Thyroid gland (tissue), 4 donors: Measurements from ENCODE around the gene LEO1. TPM values are rescaled to one million over a fixed set of nuclear protein-coding genes. Genes with fewer than 3 reads are reported as not detected.
A peak's percentile ranks its signal among the peaks of the same experiment; 100 is the strongest.
"Not testable (repeated sequence)": the region's sequence is repeated elsewhere in the genome, so short reads cannot be mapped to it uniquely, and the experiment has no call there.

Experiments
- DNase-seq, 2 donors: peaks; one replicate each; pipeline ENCODE4 v3.0.0-alpha.2; 2019
- H3K27ac ChIP-seq, 3 donors: fragments of 200-600 bp; sonication (generic); 1 replicate in 2 of 3; 2 replicates in 1 of 3; pipeline ENCODE4 v1.5.1; 2016 to 2019; ENCODE audit warnings: mild to moderate bottlenecking in 1 of 3, moderate library complexity in 1 of 3
- H3K27me3 ChIP-seq: fragments of 200-600 bp; sonication (generic); one replicate; pipeline ENCODE4 v1.5.1; 2019
- H3K36me3 ChIP-seq, 2 donors: fragments of 200-600 bp; sonication (generic); one replicate each; pipeline ENCODE4 v1.5.1; 2016 to 2019
- H3K4me1 ChIP-seq, 2 donors: fragments of 200-600 bp; sonication (generic); one replicate each; pipeline ENCODE4 v1.5.1; 2017 to 2019
- H3K4me3 ChIP-seq, 3 donors: fragments of 200-600 bp; sonication (generic); replicated peaks in 1 of 3; 1 replicate in 2 of 3; 2 replicates in 1 of 3; pipeline ENCODE4 v1.5.1; 2016; ENCODE audit warnings: mild to moderate bottlenecking in 1 of 3
- H3K9me3 ChIP-seq: fragments of 200-600 bp; sonication (generic); one replicate; pipeline ENCODE4 v1.5.1; 2017
- CTCF ChIP-seq, 6 experiments: fragments of 200-600 bp in 3 of 6; fragments of 450-650 bp in 3 of 6; sonication (generic) in 3 of 6; IDR thresholded peaks; one replicate each; pipeline ENCODE4 v1.5.1; 2016 to 2019; ENCODE audit warnings: antibody characterized with exemption in 6 of 6, mild to moderate bottlenecking in 2 of 6, inconsistent platforms in 1 of 6, moderate library complexity in 1 of 6
- POLR2A ChIP-seq, 2 donors: fragments of 450-650 bp; IDR thresholded peaks; one replicate each; pipeline ENCODE4 v1.6.1; 2017; ENCODE audit warnings: antibody characterized with exemption in 2 of 2, mild to moderate bottlenecking in 2 of 2, moderate library complexity in 1 of 2
- WGBS, 2 donors: methylation state at CpG; one replicate each; pipeline ENCODE4 v1.1.5; 2017; 5-methylcytosine and 5-hydroxymethylcytosine counted together
- intact Hi-C: fragments of 100-400 bp; cut with DNase I; formaldehyde crosslinking; loops from one replicate; pipeline ENCODE4 v1.15.1; 2023
- total RNA-seq, 4 donors: library from RNA; depleted of rRNA; stranded (reverse); fragments of >200 nt; gene quantifications; one replicate each; pipeline ENCODE4 v1.2.3, GENCODE V29; 2016

The LEO1 gene
- total RNA-seq, 4 donors from 2014 or later = 13.2 to 26.9 (median 19.5) TPM

- no peak for DNase-seq
- H3K36me3 ChIP-seq = no peaks in the 10 kb centered on the region
- H3K4me3 ChIP-seq = no peak overlapping the region
- 95% methylated on average over 5 of the region's 5 CpGs for WGBS, 2 donors
- H3K4me1 ChIP-seq = peaks cover 6 to 35% of the 10 kb centered on the region in 2 donors
- H3K27me3 ChIP-seq = no peaks in the 10 kb centered on the region
- intact Hi-C loops = no loop called here
- no peak for TF ChIP-seq POLR2A (IDR thresholded peaks at IDR 0.05)
- TF ChIP-seq CTCF (IDR thresholded peaks at IDR 0.05) = no peak
- H3K27ac ChIP-seq = no peak overlapping the region
- no peaks in the 10 kb centered on the region for H3K9me3 ChIP-seq
These were observed 36.8 kb upstream of the LEO1 start for GRCh38 chr15:52008359-52008697.

- intact Hi-C loops = no loop called here
- Histone ChIP-seq H3K4me3 (no peak overlapping the region), H3K27ac (peak overlapping the region in 2 of 3 donors; percentile 19 to 41), H3K36me3 (no peaks in the 10 kb centered on the region), H3K27me3 (no peaks in the 10 kb centered on the region), H3K9me3 (no peaks in the 10 kb centered on the region), H3K4me1 (peaks cover 6 to 30% of the 10 kb centered on the region in 2 donors)
- no peak for TF ChIP-seq CTCF (IDR thresholded peaks at IDR 0.05)
- TF ChIP-seq POLR2A (IDR thresholded peaks at IDR 0.05) = no peak
- WGBS, 2 donors = 67 to 85% methylated on average over 3 of the region's 3 CpGs
- DNase-seq = peak in 1 of 2 donors; percentile 26
These were observed 35.2 kb upstream of the LEO1 start for GRCh38 chr15:52006702-52007340.

GRCh38 chr15:52005748-52006701 lies 34.4 kb upstream of the LEO1 start:
- no peaks in the 10 kb centered on the region for H3K27me3 ChIP-seq
- no peaks in the 10 kb centered on the region for H3K9me3 ChIP-seq
- H3K27ac ChIP-seq = peak overlapping the region in 2 of 3 donors; percentile 19 to 41
- peak; percentile 34 to 48 for DNase-seq
- H3K4me3 ChIP-seq = no peak overlapping the region
- H3K36me3 ChIP-seq = no peaks in the 10 kb centered on the region
- H3K4me1 ChIP-seq = peaks cover 6 to 22% of the 10 kb centered on the region in 2 donors
- WGBS, 2 donors = 72 to 73% methylated on average over 5 of the region's 5 CpGs
- TF ChIP-seq CTCF (IDR thresholded peaks at IDR 0.05) = no peak
- no peak for TF ChIP-seq POLR2A (IDR thresholded peaks at IDR 0.05)
- intact Hi-C loops = no loop called here

GRCh38 chr15:52004806-52005205 lies 33.2 kb upstream of the LEO1 start:
- Histone ChIP-seq H3K9me3 (no peaks in the 10 kb centered on the region), H3K4me3 (no peak overlapping the region), H3K36me3 (no peaks in the 10 kb centered on the region), H3K27me3 (no peaks in the 10 kb centered on the region), H3K4me1 (peaks cover 6 to 17% of the 10 kb centered on the region in 2 donors), H3K27ac (no peak overlapping the region)
- WGBS, 2 donors = 98 to 99% methylated on average over 6 of the region's 6 CpGs
- no peak for DNase-seq
- TF ChIP-seq POLR2A (IDR thresholded peaks at IDR 0.05) (no peak), CTCF (IDR thresholded peaks at IDR 0.05) (no peak)
- intact Hi-C loops = no loop called here

- intact Hi-C loops = no loop called here
- H3K36me3 ChIP-seq = no peaks in the 10 kb centered on the region
- H3K4me3 ChIP-seq = no peak overlapping the region
- no peak overlapping the region for H3K27ac ChIP-seq
- no peaks in the 10 kb centered on the region for H3K27me3 ChIP-seq
- H3K9me3 ChIP-seq = no peaks in the 10 kb centered on the region
- peaks cover 6 to 17% of the 10 kb centered on the region in 2 donors for H3K4me1 ChIP-seq
- WGBS, 2 donors = 91 to 95% methylated on average over 1 of the region's 1 CpG
- DNase-seq = no peak
- no peak for TF ChIP-seq CTCF (IDR thresholded peaks at IDR 0.05)
- no peak for TF ChIP-seq POLR2A (IDR thresholded peaks at IDR 0.05)
These were observed 32.1 kb upstream of the LEO1 start for GRCh38 chr15:52003710-52004109.

GRCh38 chr15:52003089-52003488 lies 31.5 kb upstream of the LEO1 start:
- H3K9me3 ChIP-seq, H3K27me3 ChIP-seq, DNase-seq, H3K36me3 ChIP-seq, H3K4me3 ChIP-seq, intact Hi-C loops, H3K27ac ChIP-seq: not testable (repeated sequence)
- H3K4me1 ChIP-seq = peaks cover 6 to 17% of the 10 kb centered on the region in 2 donors
- WGBS, 2 donors = 90 to 92% methylated on average over 7 of the region's 7 CpGs
